Activated CD8-positive, alpha-beta memory T cell treated with anti-CD3 and anti-CD28 coated beads for 36 hours (primary cell): ENCODE results near the gene MPDZ. TPM values are rescaled to one million over a fixed set of nuclear protein-coding genes. Genes with fewer than 3 reads are reported as not detected.

Experiments
- CTCF ChIA-PET: fragments of 350-600 bp; sonication (Branson Sonifier 250); formaldehyde crosslinking; loops from one replicate; lab custom pipeline; 2021; ENCODE audit warnings: antibody characterized with exemption; lab: Charles Lee
- POLR2A ChIA-PET: fragments of 350-600 bp; sonication (Branson Sonifier 250); formaldehyde crosslinking; loops from one replicate; lab custom pipeline; 2021; ENCODE audit warnings: antibody characterized with exemption; lab: Charles Lee
- total RNA-seq, 2 experiments: library from RNA; stranded (reverse); gene quantifications; one replicate each; pipeline ENCODE4 v1.2.3, GENCODE V29; 2021

Gene MPDZ
- total RNA-seq, 2 experiments from 2014 or later, result not detected

GRCh38 chr9:13110766-13111417 is 168.6 kb downstream of the MPDZ start:
- ChIA-PET CTCF (no interaction called here), POLR2A (no interaction called here)

GRCh38 chr9:13109781-13110180 is 169.7 kb downstream of the MPDZ start:
- ChIA-PET CTCF (no interaction called here), POLR2A (no interaction called here)

GRCh38 chr9:13107008-13107407 is 172.5 kb downstream of the MPDZ start:
- POLR2A ChIA-PET, result no interaction called here
- CTCF ChIA-PET, result no interaction called here

GRCh38 chr9:13100914-13101572 is 178.4 kb downstream of the MPDZ start:
- CTCF ChIA-PET, result no interaction called here
- POLR2A ChIA-PET, result no interaction called here

DNA sequence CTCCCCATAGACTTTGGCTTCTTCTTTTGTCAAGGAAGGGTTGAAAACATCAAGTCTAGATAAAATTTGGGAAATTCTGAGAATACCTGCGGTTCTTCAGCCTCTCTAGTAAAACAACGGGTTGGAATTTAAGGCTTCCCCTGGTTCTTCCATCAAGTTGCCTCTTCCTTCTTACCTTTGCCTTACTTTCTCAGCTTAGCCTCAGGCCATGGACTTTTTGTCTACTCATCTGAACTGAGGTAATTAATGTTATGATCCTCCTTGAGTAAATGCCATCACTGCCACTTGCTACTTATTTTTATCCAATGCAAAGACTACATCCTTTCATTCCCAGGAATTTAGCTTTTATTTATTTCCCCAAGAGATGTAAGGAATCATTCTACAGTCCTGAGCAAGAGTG is 184.4 kb downstream of the MPDZ start:
- POLR2A ChIA-PET, result no interaction called here
- CTCF ChIA-PET, result no interaction called here

GRCh38 chr9:13090628-13091027 is 188.9 kb downstream of the MPDZ start:
- POLR2A ChIA-PET, result no interaction called here
- CTCF ChIA-PET, result no interaction called here

DNA sequence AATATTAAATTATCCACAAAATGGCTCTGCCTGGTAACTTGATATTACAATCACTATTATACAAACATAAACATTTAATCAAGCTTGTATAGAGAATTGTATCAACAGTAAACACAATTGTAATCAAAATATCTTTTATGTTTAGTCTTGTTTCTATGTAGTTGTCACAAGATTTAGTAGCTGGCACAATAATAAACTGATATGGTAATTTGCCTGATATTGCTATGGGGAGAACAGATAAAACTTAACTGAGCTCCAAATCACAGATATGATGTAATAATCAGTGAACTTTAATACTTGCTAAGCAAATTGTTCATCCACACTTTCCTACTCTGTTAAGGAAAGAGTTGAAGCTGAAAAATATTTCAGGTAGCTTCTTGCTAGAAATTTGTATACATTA is 189.8 kb downstream of the MPDZ start:
- ChIA-PET POLR2A (no interaction called here), CTCF (no interaction called here)

GRCh38 chr9:13088720-13089427 is 190.6 kb downstream of the MPDZ start:
- ChIA-PET POLR2A (no interaction called here), CTCF (no interaction called here)

DNA sequence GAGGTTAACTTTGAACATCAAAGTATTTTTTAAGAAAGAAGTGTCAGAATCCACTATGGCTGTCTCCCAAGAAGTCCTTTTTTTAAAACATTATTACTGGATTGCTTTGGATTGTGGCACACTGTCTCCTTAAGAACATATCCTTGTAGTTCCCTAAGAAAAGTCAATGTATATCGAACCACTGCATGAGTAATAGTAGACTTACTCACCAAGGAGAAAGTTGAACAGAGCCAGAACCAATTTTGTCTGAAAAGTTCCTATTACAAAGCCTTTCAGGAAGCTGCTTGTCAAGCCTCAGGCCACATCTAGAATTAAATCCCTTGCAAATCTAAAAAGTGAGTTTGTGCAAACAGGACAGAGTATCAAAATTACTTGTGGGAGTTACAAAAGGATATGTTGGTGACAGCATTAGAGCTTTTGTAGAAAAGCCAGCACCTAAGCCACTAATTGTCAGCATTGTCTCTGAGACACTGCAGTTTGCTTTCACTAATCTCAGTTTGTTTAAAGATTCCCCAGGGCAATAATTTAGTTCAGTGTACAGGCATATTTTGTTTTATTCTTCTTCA is 195.4 kb downstream of the MPDZ start:
- ChIA-PET CTCF (no interaction called here), POLR2A (no interaction called here)

GRCh38 chr9:13083366-13083765 is 196.1 kb downstream of the MPDZ start:
- ChIA-PET POLR2A (no interaction called here), CTCF (no interaction called here)

GRCh38 chr9:13082796-13083195 is 196.7 kb downstream of the MPDZ start:
- CTCF ChIA-PET, result no interaction called here
- POLR2A ChIA-PET, result no interaction called here

DNA sequence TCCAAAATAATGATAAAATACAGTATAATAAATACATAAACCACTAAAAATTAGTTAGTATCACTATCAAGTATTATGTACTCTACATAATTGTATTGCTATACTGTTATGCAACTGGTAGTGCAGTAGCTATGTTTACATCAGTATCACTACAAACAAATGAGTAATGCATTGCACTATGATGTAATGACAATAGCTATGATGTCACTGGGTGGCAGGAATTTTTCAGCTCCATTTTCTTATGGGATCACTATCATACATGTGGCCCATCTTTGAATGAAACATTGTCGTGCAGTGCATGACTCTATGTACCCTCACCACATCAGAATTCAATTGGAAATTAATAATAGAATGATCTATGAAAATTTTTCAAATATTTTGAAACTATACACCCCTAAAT is 201.3 kb downstream of the MPDZ start:
- CTCF ChIA-PET, result no interaction called here
- POLR2A ChIA-PET, result no interaction called here

GRCh38 chr9:13076616-13077015 is 202.9 kb downstream of the MPDZ start:
- CTCF ChIA-PET, result no interaction called here
- POLR2A ChIA-PET, result no interaction called here

- ChIA-PET CTCF (no interaction called here), POLR2A (no interaction called here)
Observed at GRCh38 chr9:13071921-13072320, 207.6 kb downstream of the MPDZ start.

DNA sequence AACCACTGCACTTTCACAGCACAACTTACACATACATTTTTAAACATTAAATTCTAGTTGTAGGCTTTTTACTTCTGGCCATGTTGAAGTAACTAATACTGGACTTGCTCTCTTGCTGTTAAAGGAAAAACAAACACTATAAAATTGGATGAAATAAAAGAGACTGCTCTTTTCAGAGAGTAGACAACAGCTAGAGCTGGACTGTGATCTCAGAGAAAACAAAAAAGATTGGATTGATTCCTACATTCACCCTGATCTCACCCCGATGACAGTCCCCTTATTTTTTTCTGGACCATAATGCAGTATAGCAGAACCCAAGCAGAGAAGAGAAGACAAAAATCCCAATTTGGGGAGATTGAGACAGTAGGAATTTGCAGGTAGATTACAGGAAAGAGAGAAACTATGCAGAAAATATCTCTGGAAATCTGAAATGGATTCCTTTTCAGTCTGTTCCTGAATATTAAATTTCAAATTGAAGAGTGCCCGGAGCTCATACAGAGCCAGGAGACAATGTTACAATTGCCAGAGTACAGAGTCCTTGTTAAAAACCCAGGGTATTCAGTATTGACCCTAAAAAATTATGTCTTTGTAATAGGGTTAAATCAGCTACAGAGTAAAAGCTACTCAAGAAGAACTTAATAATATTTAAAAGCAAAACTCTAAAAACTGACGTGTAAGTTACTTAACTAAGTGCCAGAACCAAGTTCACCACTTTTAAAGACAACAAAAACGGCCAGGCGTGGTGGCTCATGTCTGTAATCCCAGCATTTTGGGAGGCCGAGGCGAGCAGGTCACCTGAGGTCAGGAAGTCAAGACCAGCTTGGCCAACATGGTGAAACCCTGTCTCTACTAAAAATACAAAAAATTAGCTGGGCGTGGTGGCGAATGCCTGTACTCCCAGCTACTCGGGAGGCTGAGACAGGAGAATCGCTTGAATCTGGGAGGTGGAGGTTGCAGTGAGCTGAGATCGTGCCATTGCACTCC is 208.6 kb downstream of the MPDZ start:
- CTCF ChIA-PET, result no interaction called here
- POLR2A ChIA-PET, result no interaction called here

DNA sequence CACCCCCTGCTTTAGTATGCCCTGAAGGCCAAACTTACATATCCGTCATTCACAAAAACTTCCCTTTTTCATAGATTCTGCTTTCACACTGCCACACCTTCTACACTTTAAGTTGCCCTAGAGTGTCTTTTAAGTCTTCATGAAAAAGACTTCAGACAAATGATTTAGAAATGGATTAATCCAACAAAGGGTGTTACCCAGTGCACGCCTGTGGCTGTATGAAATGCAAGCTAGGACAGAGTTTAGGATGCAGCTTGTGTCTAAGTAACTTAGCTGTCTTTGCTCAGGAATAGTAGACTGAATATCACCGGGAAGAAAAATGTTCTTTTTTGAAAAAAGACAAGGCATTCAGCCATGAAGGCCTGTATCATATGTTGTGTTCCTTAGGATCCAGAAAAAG is 210.0 kb downstream of the MPDZ start:
- ChIA-PET CTCF (no interaction called here), POLR2A (no interaction called here)

DNA sequence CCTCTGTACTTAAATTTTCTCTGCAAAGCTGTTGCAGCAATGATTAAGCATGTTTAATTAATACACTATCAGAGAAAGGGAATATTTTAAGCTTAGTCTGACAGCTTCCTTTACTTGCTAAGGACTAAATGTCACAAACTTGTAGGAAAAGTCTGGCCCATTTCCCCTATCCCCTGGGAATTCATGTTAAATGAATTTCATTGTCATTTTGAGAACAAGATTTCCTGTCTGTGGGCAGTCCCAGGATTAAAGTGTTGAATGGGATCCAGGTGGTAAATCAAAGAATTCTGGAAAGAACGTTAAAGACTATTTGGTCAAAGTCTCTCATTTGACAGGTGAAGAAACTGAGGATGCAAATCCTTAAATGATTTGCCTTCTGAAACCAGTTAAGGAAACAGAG is 214.8 kb downstream of the MPDZ start:
- CTCF ChIA-PET, result no interaction called here
- POLR2A ChIA-PET, result no interaction called here

- CTCF ChIA-PET, result no interaction called here
Observed at GRCh38 chr9:13063880-13064459, 215.5 kb downstream of the MPDZ start.

DNA sequence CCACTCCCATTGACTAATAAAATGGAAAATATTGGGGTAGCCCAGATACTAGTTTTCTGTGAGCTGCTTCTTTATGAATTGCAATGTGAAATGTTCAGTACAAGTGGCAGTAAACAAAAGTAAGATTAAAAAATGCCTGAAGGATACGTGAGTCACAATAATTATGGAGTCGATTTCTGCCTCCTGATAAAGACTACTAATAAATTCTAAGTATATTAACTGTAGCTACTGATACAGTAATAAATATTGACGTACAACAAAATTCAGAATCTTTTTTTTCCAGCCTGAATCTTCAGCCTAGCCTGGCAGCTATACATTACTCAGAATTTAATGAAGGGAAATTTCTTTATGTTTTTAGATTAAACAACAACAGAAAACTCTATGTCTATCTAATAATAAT is 218.1 kb downstream of the MPDZ start:
- CTCF ChIA-PET, result no interaction called here

More at GRCh38 chr9:13063880-13064459, 215.5 kb downstream of the MPDZ start:
- POLR2A ChIA-PET, result no interaction called here

More for the DNA sequence above, 218.1 kb downstream of the MPDZ start:
- POLR2A ChIA-PET, result no interaction called here
